DND-41 (cell line): Measurements from ENCODE around the gene RNASE12.

Source experiments
- CTCF ChIP-seq: IDR thresholded peaks from 2 replicates; pipeline ENCODE4 v1.5.1; 2012; ENCODE audit warnings: borderline replicate concordance, low read length, moderate library complexity, mild to moderate bottlenecking; ENCODE audit not compliant: poor library complexity, severe bottlenecking; ENCODE audit errors: extremely low read depth
- EZH2 ChIP-seq: IDR thresholded peaks from 3 replicates; pipeline ENCODE4 v1.6.1; 2012; ENCODE audit warnings: borderline replicate concordance, low read depth, mild to moderate bottlenecking, moderate library complexity, low read length, inconsistent platforms; ENCODE audit not compliant: severe bottlenecking

GRCh38 chr14:20583142-20583541 lies 8.0 kb downstream of the RNASE12 start:
- TF ChIP-seq CTCF (no peak), EZH2 (no peak)
